ENCODE measurements around the gene FAM187B. TPM values are rescaled to one million over a fixed set of nuclear protein-coding genes. Genes with fewer than 3 reads are reported as not detected.

FAM187B gene
- total and polyA plus RNA-seq, 2 of the 4 experiments (the other 2 are of a cell fraction) = not detected

DNA sequence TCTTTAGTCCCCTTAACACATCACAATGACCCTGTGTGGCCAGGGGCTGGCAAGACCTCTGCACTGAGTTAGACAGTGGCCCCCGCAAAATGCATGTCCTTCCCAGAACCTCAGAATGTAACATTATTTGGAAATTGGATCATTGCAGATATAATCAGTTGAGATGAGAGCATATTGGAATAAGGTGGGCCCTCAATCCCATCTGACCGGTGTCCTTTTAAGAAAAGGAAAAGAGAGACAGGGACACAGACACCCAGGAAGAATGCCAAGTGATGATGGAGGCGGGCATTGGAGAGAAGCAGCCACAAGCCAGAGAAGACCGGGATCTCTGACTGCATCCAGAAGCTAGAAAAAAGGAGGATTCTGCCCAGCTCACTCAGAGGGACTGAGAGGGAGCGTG, 1.8 kb downstream of the FAM187B start:
- no peaks in the 10 kb centered on the region for H4K20me1 ChIP-seq (ENCODE audit: insufficient read depth, low read length)
- no peak overlapping the region for H3K9ac ChIP-seq (ENCODE audit: low read depth, low read length)
- no peak for DNase-seq
- no peak overlapping the region for H2BK120ac ChIP-seq (ENCODE audit: low read depth, low read length)
- ChIA-PET CTCF (no interaction called here), POLR2A (ENCODE audit: unreplicated experiment) (no interaction called here)
- H3K56ac ChIP-seq (ENCODE audit: extremely low read depth, insufficient read depth, low read length) = no peak overlapping the region
- no peak overlapping the region for H2AFZ ChIP-seq (replicated peaks; ENCODE audit: low read length, poor library complexity)
- no peak overlapping the region for H4K5ac ChIP-seq (ENCODE audit: low read depth, low read length)
- no peaks in the 10 kb centered on the region for H3K9me1 ChIP-seq (ENCODE audit: insufficient read depth, low read length)
- intact Hi-C loops (cut with micrococcal nuclease) (no loop called here), dilution Hi-C loops (cut with HindIII; ENCODE audit: low sequenced_read_pairs, unreplicated experiment) (no loop called here), in situ Hi-C loops (cut with MboI; ENCODE audit: low sequenced_read_pairs) (no loop called here)
- H3K36me3 ChIP-seq (ENCODE audit: control insufficient read depth, insufficient read depth, low read length) = no peaks in the 10 kb centered on the region
- no peaks in the 10 kb centered on the region for H3K4me1 ChIP-seq (ENCODE audit: control insufficient read depth, insufficient read depth, low read length)
- no peak overlapping the region for H2BK5ac ChIP-seq (ENCODE audit: low read depth, low read length, poor library complexity, severe bottlenecking)
- no peak overlapping the region for H3K4me3 ChIP-seq (ENCODE audit: insufficient read depth, low read depth, low read length)
- H3K4ac ChIP-seq (ENCODE audit: low read depth, low read length) = no peak overlapping the region
- no TSS peak for BruUV-seq (replicated peaks)
- H2AK5ac ChIP-seq (ENCODE audit: low read depth, low read length) = no peak overlapping the region
- H3K23ac ChIP-seq (ENCODE audit: low read depth, low read length) = no peak overlapping the region
- no peak overlapping the region for H3K27ac ChIP-seq (ENCODE audit: insufficient read depth, low read length)
- WGBS, 2 experiments (ENCODE audit: extremely low coverage in 2 of 2, insufficient read length in 1 of 2) = 59% methylated on average over 3 of the region's 5 CpGs; no CpG with 5 or more reads in 1 of the 2 experiments
- H4K91ac ChIP-seq (ENCODE audit: insufficient read depth, low read depth, low read length) = no peak overlapping the region
- H3K79me1 ChIP-seq (ENCODE audit: low read depth in 1 of 2, low read length in 2 of 2) = no peaks in the 10 kb centered on the region
- H3K18ac ChIP-seq (ENCODE audit: low read depth, low read length) = no peak overlapping the region
- TF ChIP-seq RCOR1 (IDR thresholded peaks at IDR 0.05; ENCODE audit: insufficient replicate concordance, low read length) = no peak
- TF ChIP-seq, protein P1, sequence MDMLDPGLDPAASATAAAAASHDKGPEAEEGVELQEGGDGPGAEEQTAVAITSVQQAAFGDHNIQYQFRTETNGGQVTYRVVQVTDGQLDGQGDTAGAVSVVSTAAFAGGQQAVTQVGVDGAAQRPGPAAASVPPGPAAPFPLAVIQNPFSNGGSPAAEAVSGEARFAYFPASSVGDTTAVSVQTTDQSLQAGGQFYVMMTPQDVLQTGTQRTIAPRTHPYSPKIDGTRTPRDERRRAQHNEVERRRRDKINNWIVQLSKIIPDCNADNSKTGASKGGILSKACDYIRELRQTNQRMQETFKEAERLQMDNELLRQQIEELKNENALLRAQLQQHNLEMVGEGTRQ (IDR thresholded peaks at IDR 0.05; ENCODE audit: low read depth, low read length) = no peak
- no peak for TF ChIP-seq FOS (IDR thresholded peaks at IDR 0.05; ENCODE audit: low read depth, low read length)
- TF ChIP-seq BHLHE40 (IDR thresholded peaks at IDR 0.05; ENCODE audit: low read depth, low read length) = no peak
- TF ChIP-seq, protein P2, sequence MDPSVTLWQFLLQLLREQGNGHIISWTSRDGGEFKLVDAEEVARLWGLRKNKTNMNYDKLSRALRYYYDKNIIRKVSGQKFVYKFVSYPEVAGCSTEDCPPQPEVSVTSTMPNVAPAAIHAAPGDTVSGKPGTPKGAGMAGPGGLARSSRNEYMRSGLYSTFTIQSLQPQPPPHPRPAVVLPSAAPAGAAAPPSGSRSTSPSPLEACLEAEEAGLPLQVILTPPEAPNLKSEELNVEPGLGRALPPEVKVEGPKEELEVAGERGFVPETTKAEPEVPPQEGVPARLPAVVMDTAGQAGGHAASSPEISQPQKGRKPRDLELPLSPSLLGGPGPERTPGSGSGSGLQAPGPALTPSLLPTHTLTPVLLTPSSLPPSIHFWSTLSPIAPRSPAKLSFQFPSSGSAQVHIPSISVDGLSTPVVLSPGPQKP (IDR thresholded peaks at IDR 0.05; ENCODE audit: borderline replicate concordance, low read depth, low read length) = no peak
- no peak overlapping the region for H2BK15ac ChIP-seq (ENCODE audit: low read depth, low read length)
- H4K8ac ChIP-seq (ENCODE audit: low read depth in 2 of 2, low read length in 2 of 2) = no peak overlapping the region
- no peak overlapping the region for H2AK9ac ChIP-seq (replicated peaks; ENCODE audit: low read depth, low read length, poor library complexity)
- peaks cover 3% of the 10 kb centered on the region; the same call in 1 of the 2 replicates for H3K9me3 ChIP-seq (ENCODE audit: control insufficient read depth, insufficient read depth, low read length)
- no peak for ATAC-seq (ENCODE audit: low read depth)
- H2BK20ac ChIP-seq (ENCODE audit: low read depth, low read length) = no peak overlapping the region
- H3K27me3 ChIP-seq (ENCODE audit: control insufficient read depth, insufficient read depth, low read length) = peaks cover 13% of the 10 kb centered on the region
- H3K14ac ChIP-seq (replicated peaks; ENCODE audit: low read depth, low read length) = no peak overlapping the region
- H3K4me2 ChIP-seq (ENCODE audit: low read depth, low read length) = no peak overlapping the region
